Fibroblast of skin of abdomen (primary cell): ENCODE results near the gene QKI.
"Not testable (repeated sequence)": the region's sequence is repeated elsewhere in the genome, so short reads cannot be mapped to it uniquely, and the experiment has no call there.

Source experiments
- DNase-seq: peaks from one replicate; pipeline ENCODE4 v3.0.0-alpha.2; 2013

Gene QKI

GRCh38 chr6:163444077-163444476 is 29.6 kb downstream of the QKI start:
- no peak for DNase-seq

- DNase-seq: no peak
Measured at GRCh38 chr6:163446549-163446948, 32.0 kb downstream of the QKI start.

- DNase-seq: no peak
Measured at GRCh38 chr6:163449076-163449475, 34.6 kb downstream of the QKI start.

- DNase-seq: no peak
Measured at GRCh38 chr6:163454425-163454824, 39.9 kb downstream of the QKI start.

- peak; percentile 56 for DNase-seq
Measured at GRCh38 chr6:163455552-163455951, 41.0 kb downstream of the QKI start.

- peak; percentile 91 for DNase-seq
Measured at GRCh38 chr6:163457637-163458561, 43.4 kb downstream of the QKI start.

- no peak for DNase-seq
Measured at GRCh38 chr6:163459007-163459406, 44.5 kb downstream of the QKI start.

GRCh38 chr6:163459536-163459935 is 45.0 kb downstream of the QKI start:
- DNase-seq: no peak

GRCh38 chr6:163460307-163460782 is 45.8 kb downstream of the QKI start:
- no peak for DNase-seq

GRCh38 chr6:163461696-163462095 is 47.2 kb downstream of the QKI start:
- no peak for DNase-seq

- no peak for DNase-seq
Measured at GRCh38 chr6:163463180-163463579, 48.7 kb downstream of the QKI start.

GRCh38 chr6:163463795-163464194 is 49.3 kb downstream of the QKI start:
- DNase-seq: no peak

GRCh38 chr6:163466839-163467390 is 52.4 kb downstream of the QKI start:
- no peak for DNase-seq

GRCh38 chr6:163468738-163469137 is 54.2 kb downstream of the QKI start:
- DNase-seq: no peak

- DNase-seq: no peak
Measured at GRCh38 chr6:163469459-163469985, 55.0 kb downstream of the QKI start.

GRCh38 chr6:163470611-163471010 is 56.1 kb downstream of the QKI start:
- no peak for DNase-seq

- no peak for DNase-seq
Measured at GRCh38 chr6:163474581-163474980, 60.1 kb downstream of the QKI start.

- not testable (repeated sequence) for DNase-seq
Measured at GRCh38 chr6:163476946-163477345, 62.4 kb downstream of the QKI start.

- DNase-seq: no peak
Measured at GRCh38 chr6:163483107-163483506, 68.6 kb downstream of the QKI start.

- DNase-seq: peak; percentile 35
Measured at GRCh38 chr6:163485388-163485851, 70.9 kb downstream of the QKI start.

- no peak for DNase-seq
Measured at GRCh38 chr6:163486821-163487220, 72.3 kb downstream of the QKI start.

GRCh38 chr6:163487606-163488005 is 73.1 kb downstream of the QKI start:
- no peak for DNase-seq

GRCh38 chr6:163489584-163489983 is 75.1 kb downstream of the QKI start:
- DNase-seq: peak; percentile 40
